Esophagus mucosa (tissue), 1 donor: ENCODE results near the gene LARGE1. TPM values are rescaled to one million over a fixed set of nuclear protein-coding genes. Genes with fewer than 3 reads are reported as not detected.

Source experiments
- ATAC-seq: fragments of 200-7000 bp; cut with Tn5 transposase; one replicate; pipeline ENCODE4 v1.9.1; 2020
- total RNA-seq: library from RNA; stranded (reverse); gene quantifications from one replicate; pipeline ENCODE4 v1.2.4, GENCODE V29; 2023
- donor health status: DM: yes; HTN: yes; CAD: no.

LARGE1 gene
- total RNA-seq, 1 donor from 2014 or later, result 6.2 TPM

GRCh38 chr22:33717694-33718396, 202.4 kb downstream of the LARGE1 start:
- no peak for ATAC-seq

- no peak for ATAC-seq
Measured at GRCh38 chr22:33715237-33715985, 204.9 kb downstream of the LARGE1 start.

GRCh38 chr22:33710326-33710725, 209.9 kb downstream of the LARGE1 start:
- ATAC-seq, result no peak

- ATAC-seq, result no peak
Measured at GRCh38 chr22:33707581-33707980, 212.7 kb downstream of the LARGE1 start.

- no peak for ATAC-seq
Measured at GRCh38 chr22:33706100-33706499, 214.2 kb downstream of the LARGE1 start.

GRCh38 chr22:33699176-33699575, 221.1 kb downstream of the LARGE1 start:
- ATAC-seq, result no peak

- no peak for ATAC-seq
Measured at GRCh38 chr22:33697640-33698039, 222.6 kb downstream of the LARGE1 start.

- no peak for ATAC-seq
Measured at GRCh38 chr22:33691057-33691630, 229.1 kb downstream of the LARGE1 start.

GRCh38 chr22:33688903-33689302, 231.4 kb downstream of the LARGE1 start:
- ATAC-seq, result no peak

- ATAC-seq, result no peak
Measured at GRCh38 chr22:33687464-33687863, 232.8 kb downstream of the LARGE1 start.

GRCh38 chr22:33684087-33684486, 236.2 kb downstream of the LARGE1 start:
- ATAC-seq, result no peak

- no peak for ATAC-seq
Measured at GRCh38 chr22:33682927-33683326, 237.3 kb downstream of the LARGE1 start.

GRCh38 chr22:33680632-33681031, 239.6 kb downstream of the LARGE1 start:
- no peak for ATAC-seq

- ATAC-seq, result no peak
Measured at GRCh38 chr22:33678523-33678922, 241.8 kb downstream of the LARGE1 start.

GRCh38 chr22:33677536-33677935, 242.7 kb downstream of the LARGE1 start:
- ATAC-seq, result no peak

- ATAC-seq, result no peak
Measured at GRCh38 chr22:33674357-33674756, 245.9 kb downstream of the LARGE1 start.

GRCh38 chr22:33669746-33670145, 250.5 kb downstream of the LARGE1 start:
- no peak for ATAC-seq

- ATAC-seq, result no peak
Measured at GRCh38 chr22:33666961-33667619, 253.2 kb downstream of the LARGE1 start.

GRCh38 chr22:33666279-33666960, 253.9 kb downstream of the LARGE1 start:
- ATAC-seq, result no peak

- no peak for ATAC-seq
Measured at GRCh38 chr22:33659448-33659847, 260.8 kb downstream of the LARGE1 start.

GRCh38 chr22:33658775-33659174, 261.5 kb downstream of the LARGE1 start:
- ATAC-seq, result peak; percentile 73

- ATAC-seq, result no peak
Measured at GRCh38 chr22:33657670-33658069, 262.6 kb downstream of the LARGE1 start.
